ENCODE results near the gene NRG3. TPM values are rescaled to one million over a fixed set of nuclear protein-coding genes. Genes with fewer than 3 reads are reported as not detected.

The NRG3 gene
- total and polyA plus RNA-seq, 5 donors from 2014 or later: not detected

GRCh38 chr10:81944609-81945008 is 69.6 kb downstream of the NRG3 start:
- Mint-ChIP-seq H3K36me3 (no peaks in the 10 kb centered on the region), H3K4me3 (no peak overlapping the region), H3K4me1 (no peaks in the 10 kb centered on the region), H3K27ac (no peak overlapping the region), H3K9me3 (peaks cover 0 to 6% (median 2%) of the 10 kb centered on the region in 7 donors), H3K27me3 (no peaks in the 10 kb centered on the region)
- no peaks in the 10 kb centered on the region for H3K36me3 ChIP-seq (ENCODE audit: control insufficient read depth, insufficient read depth, low read length)
- H3K27ac ChIP-seq (ENCODE audit: insufficient read depth, low read length, poor library complexity, severe bottlenecking): no peak overlapping the region
- H3K4me1 ChIP-seq (ENCODE audit: control insufficient read depth, insufficient read depth, low read length, poor library complexity, severe bottlenecking): no peaks in the 10 kb centered on the region
- H3K9me3 ChIP-seq (ENCODE audit: control insufficient read depth in 2 of 2, low read length in 2 of 2): no peaks in the 10 kb centered on the region
- ATAC-seq (ENCODE audit: low read depth in 2 of 2) (no peak), DNase-seq (no peak)
- H3K27me3 ChIP-seq (ENCODE audit: control insufficient read depth, insufficient read depth, low read length): no peaks in the 10 kb centered on the region
- no peak overlapping the region for H3K4me3 ChIP-seq (ENCODE audit: low read depth, low read length)

- no peak for ATAC-seq (ENCODE audit: low read depth in 2 of 2)
- no peak overlapping the region for H3K27ac ChIP-seq (ENCODE audit: insufficient read depth, low read length, poor library complexity, severe bottlenecking)
- peaks cover 1 to 8% (median 5%) of the 10 kb centered on the region in 7 donors for H3K9me3 Mint-ChIP-seq
- H3K27ac Mint-ChIP-seq: no peak overlapping the region
- no peaks in the 10 kb centered on the region for H3K4me1 ChIP-seq (ENCODE audit: control insufficient read depth, insufficient read depth, low read length, poor library complexity, severe bottlenecking)
- H3K27me3 Mint-ChIP-seq: no peaks in the 10 kb centered on the region
- no peak overlapping the region for H3K4me3 ChIP-seq (ENCODE audit: low read depth, low read length)
- H3K36me3 ChIP-seq (ENCODE audit: control insufficient read depth, insufficient read depth, low read length): no peaks in the 10 kb centered on the region
- no peaks in the 10 kb centered on the region for H3K4me1 Mint-ChIP-seq
- DNase-seq: no peak
- no peaks in the 10 kb centered on the region for H3K9me3 ChIP-seq (ENCODE audit: control insufficient read depth in 2 of 2, low read length in 2 of 2)
- H3K36me3 Mint-ChIP-seq: no peaks in the 10 kb centered on the region
- no peak overlapping the region for H3K4me3 Mint-ChIP-seq
- no peaks in the 10 kb centered on the region for H3K27me3 ChIP-seq (ENCODE audit: control insufficient read depth, insufficient read depth, low read length)
Observed at GRCh38 chr10:81949283-81949682, 74.3 kb downstream of the NRG3 start.

- no peaks in the 10 kb centered on the region for H3K36me3 Mint-ChIP-seq
- DNase-seq (no peak), ATAC-seq (ENCODE audit: low read depth in 2 of 2) (no peak)
- peaks cover 0 to 8% (median 2%) of the 10 kb centered on the region in 7 donors for H3K9me3 Mint-ChIP-seq
- H3K4me1 ChIP-seq (ENCODE audit: control insufficient read depth, insufficient read depth, low read length, poor library complexity, severe bottlenecking): no peaks in the 10 kb centered on the region
- H3K27ac ChIP-seq (ENCODE audit: insufficient read depth, low read length, poor library complexity, severe bottlenecking): no peak overlapping the region
- no peaks in the 10 kb centered on the region for H3K9me3 ChIP-seq (ENCODE audit: control insufficient read depth in 2 of 2, low read length in 2 of 2)
- no peak overlapping the region for H3K4me3 ChIP-seq (ENCODE audit: low read depth, low read length)
- H3K27me3 Mint-ChIP-seq: no peaks in the 10 kb centered on the region
- no peaks in the 10 kb centered on the region for H3K36me3 ChIP-seq (ENCODE audit: control insufficient read depth, insufficient read depth, low read length)
- no peak overlapping the region for H3K27ac Mint-ChIP-seq
- H3K27me3 ChIP-seq (ENCODE audit: control insufficient read depth, insufficient read depth, low read length): no peaks in the 10 kb centered on the region
- no peaks in the 10 kb centered on the region for H3K4me1 Mint-ChIP-seq
- no peak overlapping the region for H3K4me3 Mint-ChIP-seq
Observed at GRCh38 chr10:81950358-81950757, 75.4 kb downstream of the NRG3 start.

GRCh38 chr10:81953420-81953819 is 78.4 kb downstream of the NRG3 start:
- Mint-ChIP-seq H3K4me3 (no peak overlapping the region), H3K27ac (no peak overlapping the region), H3K27me3 (no peaks in the 10 kb centered on the region), H3K4me1 (no peaks in the 10 kb centered on the region), H3K9me3 (peaks cover 0 to 11% (median 1%) of the 10 kb centered on the region in 7 donors), H3K36me3 (no peaks in the 10 kb centered on the region)
- Histone ChIP-seq H3K9me3 (ENCODE audit: control insufficient read depth in 2 of 2, low read length in 2 of 2) (no peaks in the 10 kb centered on the region), H3K27ac (ENCODE audit: insufficient read depth, low read length, poor library complexity, severe bottlenecking) (no peak overlapping the region), H3K4me1 (ENCODE audit: control insufficient read depth, insufficient read depth, low read length, poor library complexity, severe bottlenecking) (no peaks in the 10 kb centered on the region), H3K27me3 (ENCODE audit: control insufficient read depth, insufficient read depth, low read length) (no peaks in the 10 kb centered on the region), H3K4me3 (ENCODE audit: low read depth, low read length) (no peak overlapping the region), H3K36me3 (ENCODE audit: control insufficient read depth, insufficient read depth, low read length) (no peaks in the 10 kb centered on the region)
- no peak for ATAC-seq (ENCODE audit: low read depth in 2 of 2)
- no peak for DNase-seq

GRCh38 chr10:81957976-81958375 is 83.0 kb downstream of the NRG3 start:
- Mint-ChIP-seq H3K4me1 (no peaks in the 10 kb centered on the region), H3K27me3 (no peaks in the 10 kb centered on the region), H3K27ac (no peak overlapping the region), H3K4me3 (no peak overlapping the region), H3K36me3 (no peaks in the 10 kb centered on the region), H3K9me3 (peaks cover 0 to 9% (median 5%) of the 10 kb centered on the region in 7 donors)
- Histone ChIP-seq H3K27ac (ENCODE audit: insufficient read depth, low read length, poor library complexity, severe bottlenecking) (no peak overlapping the region), H3K4me3 (ENCODE audit: low read depth, low read length) (no peak overlapping the region), H3K4me1 (ENCODE audit: control insufficient read depth, insufficient read depth, low read length, poor library complexity, severe bottlenecking) (no peaks in the 10 kb centered on the region), H3K27me3 (ENCODE audit: control insufficient read depth, insufficient read depth, low read length) (no peaks in the 10 kb centered on the region), H3K36me3 (ENCODE audit: control insufficient read depth, insufficient read depth, low read length) (no peaks in the 10 kb centered on the region), H3K9me3 (ENCODE audit: control insufficient read depth in 2 of 2, low read length in 2 of 2) (no peaks in the 10 kb centered on the region)
- ATAC-seq (ENCODE audit: low read depth in 2 of 2) (no peak), DNase-seq (no peak)

GRCh38 chr10:81959016-81959415 is 84.0 kb downstream of the NRG3 start:
- Mint-ChIP-seq H3K27me3 (no peaks in the 10 kb centered on the region), H3K36me3 (no peaks in the 10 kb centered on the region), H3K4me1 (no peaks in the 10 kb centered on the region), H3K4me3 (no peak overlapping the region), H3K9me3 (peaks cover 0 to 9% (median 4%) of the 10 kb centered on the region in 7 donors), H3K27ac (no peak overlapping the region)
- Histone ChIP-seq H3K4me1 (ENCODE audit: control insufficient read depth, insufficient read depth, low read length, poor library complexity, severe bottlenecking) (no peaks in the 10 kb centered on the region), H3K27ac (ENCODE audit: insufficient read depth, low read length, poor library complexity, severe bottlenecking) (no peak overlapping the region), H3K27me3 (ENCODE audit: control insufficient read depth, insufficient read depth, low read length) (no peaks in the 10 kb centered on the region), H3K4me3 (ENCODE audit: low read depth, low read length) (no peak overlapping the region), H3K9me3 (ENCODE audit: control insufficient read depth in 2 of 2, low read length in 2 of 2) (no peaks in the 10 kb centered on the region), H3K36me3 (ENCODE audit: control insufficient read depth, insufficient read depth, low read length) (no peaks in the 10 kb centered on the region)
- ATAC-seq (ENCODE audit: low read depth in 2 of 2): no peak
- no peak for DNase-seq

GRCh38 chr10:81961451-81962184 is 86.6 kb downstream of the NRG3 start:
- ATAC-seq (ENCODE audit: low read depth in 2 of 2): no peak

GRCh38 chr10:81963606-81964005 is 88.6 kb downstream of the NRG3 start:
- no peak overlapping the region for H3K27ac Mint-ChIP-seq
- Histone ChIP-seq H3K27ac (ENCODE audit: insufficient read depth, low read length, poor library complexity, severe bottlenecking) (no peak overlapping the region), H3K4me1 (ENCODE audit: control insufficient read depth, insufficient read depth, low read length, poor library complexity, severe bottlenecking) (no peaks in the 10 kb centered on the region), H3K36me3 (ENCODE audit: control insufficient read depth, insufficient read depth, low read length) (no peaks in the 10 kb centered on the region), H3K9me3 (ENCODE audit: control insufficient read depth in 2 of 2, low read length in 2 of 2) (no peaks in the 10 kb centered on the region), H3K27me3 (ENCODE audit: control insufficient read depth, insufficient read depth, low read length) (no peaks in the 10 kb centered on the region), H3K4me3 (ENCODE audit: low read depth, low read length) (no peak overlapping the region)
- DNase-seq: no peak
- peaks cover 0 to 10% (median 4%) of the 10 kb centered on the region in 7 donors for H3K9me3 Mint-ChIP-seq
- ATAC-seq (ENCODE audit: low read depth in 2 of 2): no peak
- no peaks in the 10 kb centered on the region for H3K27me3 Mint-ChIP-seq
- H3K4me3 Mint-ChIP-seq: no peak overlapping the region
- H3K4me1 Mint-ChIP-seq: no peaks in the 10 kb centered on the region
- no peaks in the 10 kb centered on the region for H3K36me3 Mint-ChIP-seq

More at GRCh38 chr10:81961451-81962184, 86.6 kb downstream of the NRG3 start:
- peaks cover 0 to 7% (median 4%) of the 10 kb centered on the region in 7 donors for H3K9me3 Mint-ChIP-seq
- no peaks in the 10 kb centered on the region for H3K27me3 Mint-ChIP-seq
- H3K4me3 Mint-ChIP-seq: no peak overlapping the region
- H3K36me3 Mint-ChIP-seq: no peaks in the 10 kb centered on the region
- H3K36me3 ChIP-seq (ENCODE audit: control insufficient read depth, insufficient read depth, low read length): no peaks in the 10 kb centered on the region
- no peaks in the 10 kb centered on the region for H3K4me1 Mint-ChIP-seq
- no peak overlapping the region for H3K4me3 ChIP-seq (ENCODE audit: low read depth, low read length)
- H3K27ac Mint-ChIP-seq: no peak overlapping the region
- H3K27me3 ChIP-seq (ENCODE audit: control insufficient read depth, insufficient read depth, low read length): no peaks in the 10 kb centered on the region
- no peak for DNase-seq
- H3K27ac ChIP-seq (ENCODE audit: insufficient read depth, low read length, poor library complexity, severe bottlenecking): no peak overlapping the region
- H3K4me1 ChIP-seq (ENCODE audit: control insufficient read depth, insufficient read depth, low read length, poor library complexity, severe bottlenecking): no peaks in the 10 kb centered on the region
- H3K9me3 ChIP-seq (ENCODE audit: control insufficient read depth in 2 of 2, low read length in 2 of 2): no peaks in the 10 kb centered on the region
